ENCODE results near the gene METTL4.

- no peak for TF ChIP-seq EZH2 (IDR thresholded peaks at IDR 0.05; ENCODE audit: borderline replicate concordance, low read depth, low read length, severe bottlenecking)
- TF ChIP-seq CTCF (IDR thresholded peaks at IDR 0.05; ENCODE audit: extremely low read depth in 1 of 2, insufficient read depth in 1 of 2, low read depth in 1 of 2, low read length in 2 of 2) = no peak
- TF ChIP-seq POLR2A (IDR thresholded peaks at IDR 0.05; ENCODE audit: low read depth, low read length) = no peak
- no peak for TF ChIP-seq MYC (IDR thresholded peaks at IDR 0.05; ENCODE audit: low read depth, low read length)
- no peak for TF ChIP-seq POLR2AphosphoS5 (IDR thresholded peaks at IDR 0.05; ENCODE audit: insufficient read depth, low read depth, low read length)
- TF ChIP-seq JUN (IDR thresholded peaks at IDR 0.05; ENCODE audit: borderline replicate concordance, insufficient read depth, insufficient read length, low read depth) = no peak
- no peak for TF ChIP-seq MAX (IDR thresholded peaks at IDR 0.05; ENCODE audit: insufficient read depth, insufficient read length)
These were observed 519 bp downstream of the METTL4 start for GRCh38 chr18:2570772-2571199.

Measured in endothelial cell of umbilical vein (primary cell).